HCT116 (cell line): Measurements from ENCODE around the gene TAP1.
"Not testable (repeated sequence)": the region's sequence is repeated elsewhere in the genome, so short reads cannot be mapped to it uniquely, and the experiment has no call there.

ENCODE experiments used
- CBX3 ChIP-seq: IDR thresholded peaks from 2 replicates; pipeline ENCODE4 v1.6.1; 2012; ENCODE audit warnings: low read depth
- CTCF ChIP-seq, 3 experiments: fragments of 200-600 bp in 1 of 3; sonication (generic) in 1 of 3; IDR thresholded peaks in 2 of 3; conservative IDR thresholded peaks in 1 of 3; 2 replicates each; pipeline ENCODE4 v1.5.1; 2012 to 2017; ENCODE audit warnings: low read depth in 2 of 3, low read length in 2 of 3, antibody characterized with exemption in 1 of 3, borderline replicate concordance in 1 of 3, control low read depth in 1 of 3, mild to moderate bottlenecking in 1 of 3, mixed read lengths in 1 of 3, mixed run types in 1 of 3, moderate library complexity in 1 of 3; ENCODE audit not compliant: insufficient read depth in 1 of 3
- EGR1 ChIP-seq: IDR thresholded peaks from 2 replicates; pipeline ENCODE4 v1.6.1; 2012; ENCODE audit warnings: low read depth
- EZH2 ChIP-seq: fragments of 200-600 bp; sonication (generic); IDR thresholded peaks from 2 replicates; pipeline ENCODE4 v1.6.1; 2017; ENCODE audit warnings: antibody characterized with exemption, mixed run types
- JUND ChIP-seq: IDR thresholded peaks from 2 replicates; pipeline ENCODE4 v1.6.1; 2012
- MAX ChIP-seq: IDR thresholded peaks from 2 replicates; pipeline ENCODE4 v1.6.1; 2012
- POLR2A ChIP-seq: IDR thresholded peaks from 2 replicates; pipeline ENCODE4 v1.7.0; 2011; ENCODE audit warnings: borderline replicate concordance; ENCODE audit not compliant: insufficient read depth, insufficient read length; ENCODE audit errors: extremely low read depth
- REST ChIP-seq: IDR thresholded peaks from 2 replicates; pipeline ENCODE4 v1.6.1; 2012; ENCODE audit warnings: low read depth
- TCF7L2 ChIP-seq: IDR thresholded peaks from 2 replicates; pipeline ENCODE4 v1.7.0; 2011; ENCODE audit warnings: borderline replicate concordance, inconsistent platforms; ENCODE audit not compliant: insufficient read depth, insufficient read length; ENCODE audit errors: extremely low read depth
- YY1 ChIP-seq: IDR thresholded peaks from 2 replicates; pipeline ENCODE4 v1.6.1; 2011; ENCODE audit warnings: low read length, low read depth, moderate library complexity, mild to moderate bottlenecking; ENCODE audit not compliant: insufficient replicate concordance; ENCODE audit errors: extremely low read depth
- ZFX ChIP-seq: fragments of 450-650 bp; IDR thresholded peaks from 2 replicates; pipeline ENCODE4 v1.6.1; 2017

DNA sequence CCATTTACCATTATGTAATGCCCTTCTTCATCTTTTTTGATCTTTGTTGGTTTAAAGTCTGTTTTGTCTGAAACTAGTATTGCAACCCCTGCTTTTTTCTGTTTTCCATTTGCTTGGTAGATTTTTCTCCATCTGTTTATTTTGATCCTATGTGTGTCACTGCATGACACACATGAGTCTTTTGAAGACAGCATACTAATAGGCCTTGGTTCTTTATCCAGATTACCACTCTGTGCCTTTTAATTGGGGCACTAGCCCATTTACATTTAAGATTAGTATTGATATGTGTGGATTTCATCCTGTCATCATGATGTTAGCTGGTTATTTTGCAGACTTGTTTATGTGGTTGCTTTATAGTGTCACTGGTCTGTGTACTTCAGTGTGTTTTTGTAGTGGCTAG, 48.1 kb downstream of the TAP1 start:
- not testable (repeated sequence) for TF ChIP-seq POLR2A; CTCF (IDR thresholded peaks at IDR 0.05 in 2 of 3, conservative IDR thresholded peaks at IDR 0.05 in 1 of 3; ENCODE audit: borderline replicate concordance in 1 of 3, insufficient read depth in 1 of 3, low read depth in 2 of 3, low read length in 2 of 3); ZFX; CBX3; REST; YY1; JUND; EZH2; MAX; EGR1; TCF7L2
